DND-41 (cell line): ENCODE data around the gene ZNF30.

Source experiments
- ATAC-seq: fragments of 200-7000 bp; cut with Tn5 transposase; 3 replicates; pipeline ENCODE4 v1.9.1; 2021; ENCODE audit warnings: low read depth; ENCODE audit not compliant: insufficient read depth
- DNase-seq: peaks from one replicate; pipeline ENCODE4 v3.0.0-alpha.2; 2020
- H2AFZ ChIP-seq: 2 replicates; pipeline ENCODE4 v1.6.0; 2012; ENCODE audit warnings: low read depth, low read length
- H3K27ac ChIP-seq: 2 replicates; pipeline ENCODE4 v1.5.1; 2012; ENCODE audit warnings: low read length, inconsistent platforms
- H3K27me3 ChIP-seq: fragments of 200-600 bp; sonication (generic); 2 replicates; pipeline ENCODE4 v1.6.0; 2012; ENCODE audit warnings: low read length, mild to moderate bottlenecking, inconsistent platforms; ENCODE audit not compliant: insufficient read depth, poor library complexity
- H3K36me3 ChIP-seq: 2 replicates; pipeline ENCODE4 v1.5.1; 2012; ENCODE audit warnings: low read length, inconsistent platforms; ENCODE audit not compliant: insufficient read depth
- H3K4me1 ChIP-seq: 2 replicates; pipeline ENCODE4 v1.5.1; 2012; ENCODE audit warnings: mild to moderate bottlenecking, low read length; ENCODE audit not compliant: insufficient read depth
- H3K4me2 ChIP-seq: 2 replicates; pipeline ENCODE4 v1.6.0; 2012; ENCODE audit warnings: mild to moderate bottlenecking, moderate library complexity, low read length, inconsistent platforms; ENCODE audit not compliant: insufficient read depth
- H3K4me3 ChIP-seq, 2 experiments: fragments of 200-600 bp in 1 of 2; shearing (Covaris generic) in 1 of 2; 2 replicates each; pipeline ENCODE4 v1.5.1; 2012 to 2016; ENCODE audit warnings: inconsistent platforms in 2 of 2, low read length in 2 of 2, mild to moderate bottlenecking in 2 of 2, low read depth in 1 of 2, moderate library complexity in 1 of 2
- H3K79me2 ChIP-seq: 2 replicates; pipeline ENCODE4 v1.6.0; 2012; ENCODE audit warnings: low read length, inconsistent platforms; ENCODE audit not compliant: insufficient read depth
- H3K9ac ChIP-seq: 2 replicates; pipeline ENCODE4 v1.6.0; 2012; ENCODE audit warnings: low read depth, mild to moderate bottlenecking, inconsistent platforms, low read length, moderate library complexity
- H3K9me3 ChIP-seq: 2 replicates; pipeline ENCODE4 v1.5.1; 2012; ENCODE audit warnings: low read length, moderate library complexity, mild to moderate bottlenecking, inconsistent platforms; ENCODE audit not compliant: insufficient read depth, severe bottlenecking
- H4K20me1 ChIP-seq: 2 replicates; pipeline ENCODE4 v1.6.0; 2012; ENCODE audit warnings: low read length; ENCODE audit not compliant: insufficient read depth
- CTCF ChIP-seq: IDR thresholded peaks from 2 replicates; pipeline ENCODE4 v1.5.1; 2012; ENCODE audit warnings: borderline replicate concordance, low read length, moderate library complexity, mild to moderate bottlenecking; ENCODE audit not compliant: poor library complexity, severe bottlenecking; ENCODE audit errors: extremely low read depth
- EZH2 ChIP-seq: IDR thresholded peaks from 3 replicates; pipeline ENCODE4 v1.6.1; 2012; ENCODE audit warnings: borderline replicate concordance, low read depth, mild to moderate bottlenecking, moderate library complexity, low read length, inconsistent platforms; ENCODE audit not compliant: severe bottlenecking

The ZNF30 gene

GRCh38 chr19:34938886-34939285 is 12.2 kb downstream of the ZNF30 start:
- Histone ChIP-seq H3K36me3 (peaks cover 11% of the 10 kb centered on the region; the same call in 1 of the 2 replicates), H3K79me2 (no peaks in the 10 kb centered on the region), H3K27ac (no peak overlapping the region), H3K9me3 (peaks cover 7% of the 10 kb centered on the region), H2AFZ (no peak overlapping the region), H3K4me3 (no peak overlapping the region), H3K9ac (no peak overlapping the region), H3K4me2 (no peak overlapping the region), H3K4me1 (no peaks in the 10 kb centered on the region), H4K20me1 (no peaks in the 10 kb centered on the region), H3K27me3 (no peaks in the 10 kb centered on the region)
- ATAC-seq, result no peak
- TF ChIP-seq CTCF, result no peak
- TF ChIP-seq EZH2, result no peak
- no peak for DNase-seq

GRCh38 chr19:34943861-34944573 is 17.3 kb downstream of the ZNF30 start:
- Histone ChIP-seq H3K4me2 (no peak overlapping the region), H3K79me2 (no peaks in the 10 kb centered on the region), H4K20me1 (no peaks in the 10 kb centered on the region), H3K4me3 (no peak overlapping the region), H3K4me1 (no peaks in the 10 kb centered on the region), H3K27me3 (no peaks in the 10 kb centered on the region), H3K36me3 (peaks cover 9% of the 10 kb centered on the region; the same call in 1 of the 2 replicates), H3K9ac (no peak overlapping the region), H3K27ac (no peak overlapping the region), H3K9me3 (peaks cover 7% of the 10 kb centered on the region), H2AFZ (no peak overlapping the region)
- TF ChIP-seq CTCF, result no peak
- no peak for TF ChIP-seq EZH2
- no peak for DNase-seq
- ATAC-seq, result no peak

- Histone ChIP-seq H2AFZ (no peak overlapping the region), H3K4me1 (no peaks in the 10 kb centered on the region), H3K27me3 (no peaks in the 10 kb centered on the region), H3K4me2 (no peak overlapping the region), H4K20me1 (no peaks in the 10 kb centered on the region), H3K36me3 (peaks cover 19% of the 10 kb centered on the region), H3K27ac (no peak overlapping the region), H3K9ac (no peak overlapping the region), H3K9me3 (peaks cover 36% of the 10 kb centered on the region), H3K4me3 (no peak overlapping the region), H3K79me2 (no peaks in the 10 kb centered on the region)
- ATAC-seq (no peak), DNase-seq (no peak)
- TF ChIP-seq CTCF, result no peak
- no peak for TF ChIP-seq EZH2
Observed at GRCh38 chr19:34953092-34953491, 26.4 kb downstream of the ZNF30 start.
